ENCODE measurements around the gene NPR1. TPM values are rescaled to one million over a fixed set of nuclear protein-coding genes. Genes with fewer than 3 reads are reported as not detected.

Gene NPR1
- total RNA-seq, 1 donor from 2014 or later = 5.9 TPM

- TF ChIP-seq CTCF (IDR thresholded peaks at IDR 0.05; ENCODE audit: unreplicated experiment) = no peak
- no peak overlapping the region for H3K4me3 Mint-ChIP-seq
- no peaks in the 10 kb centered on the region for H3K9me3 Mint-ChIP-seq
- peaks cover 1% of the 10 kb centered on the region for H3K36me3 Mint-ChIP-seq
- H3K4me1 Mint-ChIP-seq = peaks cover 10% of the 10 kb centered on the region
- no peak for DNase-seq (ENCODE audit: low spot score in 2 of 2, unreplicated experiment in 2 of 2)
- no peak overlapping the region for H3K27ac Mint-ChIP-seq
- peaks cover 42% of the 10 kb centered on the region for H3K27me3 Mint-ChIP-seq (ENCODE audit: low read depth)
These were observed 6.4 kb downstream of the NPR1 start for GRCh38 chr1:153684892-153685291.

- Mint-ChIP-seq H3K4me3 (no peak overlapping the region), H3K4me1 (peaks cover 6% of the 10 kb centered on the region), H3K36me3 (peaks cover 1% of the 10 kb centered on the region), H3K27me3 (ENCODE audit: low read depth) (peaks cover 34% of the 10 kb centered on the region), H3K9me3 (no peaks in the 10 kb centered on the region), H3K27ac (no peak overlapping the region)
- no peak for TF ChIP-seq CTCF (IDR thresholded peaks at IDR 0.05; ENCODE audit: unreplicated experiment)
- no peak for DNase-seq (ENCODE audit: low spot score in 2 of 2, unreplicated experiment in 2 of 2)
These were observed 7.3 kb downstream of the NPR1 start for GRCh38 chr1:153685544-153686340.

- H3K27me3 Mint-ChIP-seq (ENCODE audit: low read depth) = peaks cover 16% of the 10 kb centered on the region
- no peak for TF ChIP-seq CTCF (IDR thresholded peaks at IDR 0.05; ENCODE audit: unreplicated experiment)
- DNase-seq (ENCODE audit: low spot score in 2 of 2, unreplicated experiment in 2 of 2) = no peak
- no peak overlapping the region for H3K27ac Mint-ChIP-seq
- H3K36me3 Mint-ChIP-seq = peaks cover 1% of the 10 kb centered on the region
- no peak overlapping the region for H3K4me3 Mint-ChIP-seq
- peaks cover 11% of the 10 kb centered on the region for H3K4me1 Mint-ChIP-seq
- no peaks in the 10 kb centered on the region for H3K9me3 Mint-ChIP-seq
These were observed 9.0 kb downstream of the NPR1 start for GRCh38 chr1:153687346-153688125.

- Mint-ChIP-seq H3K27ac (no peak overlapping the region), H3K9me3 (no peaks in the 10 kb centered on the region), H3K36me3 (peaks cover 1% of the 10 kb centered on the region), H3K4me3 (no peak overlapping the region), H3K27me3 (ENCODE audit: low read depth) (peaks cover 14% of the 10 kb centered on the region), H3K4me1 (peaks cover 11% of the 10 kb centered on the region)
- TF ChIP-seq CTCF (IDR thresholded peaks at IDR 0.05; ENCODE audit: unreplicated experiment) = no peak
- no peak for DNase-seq (ENCODE audit: low spot score in 2 of 2, unreplicated experiment in 2 of 2)
These were observed 9.8 kb downstream of the NPR1 start for GRCh38 chr1:153688276-153688675.

- peaks cover 12% of the 10 kb centered on the region for H3K4me1 Mint-ChIP-seq
- H3K9me3 Mint-ChIP-seq = no peaks in the 10 kb centered on the region
- peaks cover 9% of the 10 kb centered on the region for H3K27me3 Mint-ChIP-seq (ENCODE audit: low read depth)
- TF ChIP-seq CTCF (IDR thresholded peaks at IDR 0.05; ENCODE audit: unreplicated experiment) = no peak
- no peak for DNase-seq (ENCODE audit: low spot score in 2 of 2, unreplicated experiment in 2 of 2)
- no peak overlapping the region for H3K27ac Mint-ChIP-seq
- peaks cover 1% of the 10 kb centered on the region for H3K36me3 Mint-ChIP-seq
- no peak overlapping the region for H3K4me3 Mint-ChIP-seq
These were observed 10.3 kb downstream of the NPR1 start for GRCh38 chr1:153688736-153689328.

Data from mesothelial cell of epicardium (in vitro differentiated cells).